ENCODE measurements around the gene CPLX3. TPM values are rescaled to one million over a fixed set of nuclear protein-coding genes. Genes with fewer than 3 reads are reported as not detected.

CPLX3 gene
- total and polyA plus RNA-seq, 10 of the 15 experiments (the other 5 are each of a cell fraction or from before 2014, with no cell fraction given): 0.02 to 0.04 TPM; not detected in 8

GRCh38 chr15:74842581-74843444 lies 16.4 kb downstream of the CPLX3 start, which contains the start of gene ULK3 (continued):
- TF ChIP-seq RELA (IDR thresholded peaks at IDR 0.05; ENCODE audit: borderline replicate concordance, partially characterized antibody) (peak; percentile 57), PKNOX1 (IDR thresholded peaks at IDR 0.05) (peak; percentile 97), NRF1 (conservative IDR thresholded peaks at IDR 0.05; ENCODE audit: low read depth, low read length) (no peak), SUZ12 (IDR thresholded peaks at IDR 0.05; ENCODE audit: unreplicated experiment) (no peak), ETV6 (conservative IDR thresholded peaks at IDR 0.05 in 1 of 2, IDR thresholded peaks at IDR 0.05 in 1 of 2; ENCODE audit: borderline replicate concordance in 1 of 2, low read depth in 1 of 2) (no peak), ZSCAN29 (IDR thresholded peaks at IDR 0.05) (peak; percentile 45; the same call in 1 of the 2 replicates), HCFC1 (IDR thresholded peaks at IDR 0.05; ENCODE audit: low read length) (no peak), RAD51 (IDR thresholded peaks at IDR 0.05) (peak; percentile 91), SMAD1 (IDR thresholded peaks at IDR 0.05; ENCODE audit: low read depth, partially characterized antibody) (no peak), ZZZ3 (IDR thresholded peaks at IDR 0.05; ENCODE audit: control insufficient read depth, insufficient read length, low read depth) (no peak), ATF2 (IDR thresholded peaks at IDR 0.05; ENCODE audit: low read length) (no peak), SP1 (IDR thresholded peaks at IDR 0.05; ENCODE audit: low read depth, low read length) (no peak), BCL3 (IDR thresholded peaks at IDR 0.05; ENCODE audit: borderline replicate concordance, insufficient read depth, low read depth, low read length, poor library complexity, severe bottlenecking) (peak; percentile 90), SMC3 (IDR thresholded peaks at IDR 0.05; ENCODE audit: borderline replicate concordance, low read length) (peak; percentile 28; the same call in 1 of the 2 replicates), LARP7 (IDR thresholded peaks at IDR 0.05) (peak; percentile 94), STAT3 (IDR thresholded peaks at IDR 0.05; ENCODE audit: low read depth, low read length) (no peak), RAD21 (IDR thresholded peaks at IDR 0.05; ENCODE audit: insufficient read depth, low read depth, low read length) (peak; percentile 26), HSF1 (IDR thresholded peaks at IDR 0.05; ENCODE audit: low read depth, low read length) (no peak), NKRF (conservative IDR thresholded peaks at IDR 0.05) (peak; percentile 77), NFYB (IDR thresholded peaks at IDR 0.05; ENCODE audit: insufficient read depth, low read depth, low read length) (no peak), TAF1 (IDR thresholded peaks at IDR 0.05; ENCODE audit: borderline replicate concordance, low read depth, low read length) (no peak; the same call in 1 of the 2 replicates), SIN3A (IDR thresholded peaks at IDR 0.05; ENCODE audit: low read depth, low read length) (peak; percentile 88)

Data from GM12878 (cell line).